Endothelial cell of umbilical vein (primary cell): Measurements from ENCODE around the gene LEMD1. TPM values are rescaled to one million over a fixed set of nuclear protein-coding genes. Genes with fewer than 3 reads are reported as not detected.

Experiments used
- BruUV-seq: library from RNA; stranded (reverse); fragments of 400-500 nt; replicated peaks from 2 replicates; lab custom pipeline; 2021; lab: Mats Ljungman, UMichigan
- CTCF ChIA-PET: fragments of 300-600, 350-600 bp; sonication (Branson Sonifier 250); formaldehyde crosslinking; loops from one replicate; lab custom pipeline; 2021; ENCODE audit warnings: antibody characterized with exemption, inconsistent platforms; lab: Charles Lee
- POLR2A ChIA-PET: fragments of 300-600, 350-600 bp; sonication (Branson Sonifier 250); formaldehyde crosslinking; loops from one replicate; lab custom pipeline; 2021; ENCODE audit warnings: antibody characterized with exemption, inconsistent platforms; lab: Charles Lee
- DNase-seq: peaks from one replicate; pipeline ENCODE4 v3.0.0-alpha.2; 2011; ENCODE audit warnings: low read depth, low spot score
- FAIRE-seq: peaks from 2 replicates; lab custom pipeline; 2011; peaks lifted over from hg19 to GRCh38; lab: Jason Lieb, UNC
- H2AFZ ChIP-seq: 2 replicates; pipeline ENCODE4 v1.6.0; 2012; ENCODE audit warnings: low read depth, low read length, control low read depth, inconsistent platforms
- H3K27ac ChIP-seq: 2 replicates; pipeline ENCODE4 v1.5.1; 2011; ENCODE audit warnings: low read depth, mild to moderate bottlenecking, control low read depth, low read length, moderate library complexity; ENCODE audit not compliant: insufficient read depth
- H3K27me3 ChIP-seq, 2 experiments: 2 replicates each; pipeline versions ENCODE4 v1.6.0 to v1.6.1; 2011; ENCODE audit warnings: low read length in 2 of 2, mixed read lengths in 1 of 2; ENCODE audit not compliant: control insufficient read depth in 2 of 2, insufficient read depth in 2 of 2
- H3K36me3 ChIP-seq, 2 experiments: 2 replicates in 1 of 2; 3 replicates in 1 of 2; pipeline ENCODE4 v1.5.1; 2011; ENCODE audit warnings: low read length in 2 of 2, mild to moderate bottlenecking in 1 of 2, moderate library complexity in 1 of 2; ENCODE audit not compliant: control insufficient read depth in 2 of 2, insufficient read depth in 2 of 2; ENCODE audit errors: extremely low read depth in 1 of 2
- H3K4me1 ChIP-seq: 3 replicates; pipeline ENCODE4 v1.5.1; 2011; ENCODE audit warnings: mild to moderate bottlenecking, low read length; ENCODE audit not compliant: control insufficient read depth, insufficient read depth; ENCODE audit errors: extremely low read depth
- H3K4me2 ChIP-seq: 2 replicates; pipeline ENCODE4 v1.6.1; 2011; ENCODE audit warnings: low read length, control low read depth, mixed read lengths; ENCODE audit not compliant: insufficient read depth
- H3K4me3 ChIP-seq, 3 experiments: fragments of 200-600 bp in 1 of 3; sonication (generic), shearing (Covaris generic) in 1 of 3; replicated peaks in 1 of 3; 2 replicates each; pipeline ENCODE4 v1.5.1; 2011 to 2016; ENCODE audit warnings: control low read depth in 3 of 3, low read length in 3 of 3, mild to moderate bottlenecking in 2 of 3, inconsistent platforms in 1 of 3, low read depth in 1 of 3, moderate library complexity in 1 of 3; ENCODE audit not compliant: insufficient read depth in 1 of 3
- H3K79me2 ChIP-seq: 2 replicates; pipeline ENCODE4 v1.6.0; 2012; ENCODE audit warnings: low read length, inconsistent platforms; ENCODE audit not compliant: control insufficient read depth, insufficient read depth
- H3K9ac ChIP-seq: replicated peaks from 2 replicates; pipeline ENCODE3; 2011; ENCODE audit warnings: low read length, control low read depth; ENCODE audit not compliant: insufficient read depth; ENCODE audit errors: extremely low read depth
- H3K9me1 ChIP-seq: replicated peaks from 3 replicates; pipeline ENCODE4 v1.6.0; 2011; ENCODE audit warnings: mild to moderate bottlenecking, low read length; ENCODE audit not compliant: control insufficient read depth, insufficient read depth; ENCODE audit errors: extremely low read depth
- H3K9me3 ChIP-seq: replicated peaks from 2 replicates; pipeline ENCODE4 v1.5.1; 2012; ENCODE audit warnings: low read length, inconsistent platforms; ENCODE audit not compliant: control insufficient read depth, insufficient read depth
- H4K20me1 ChIP-seq: replicated peaks from 2 replicates; pipeline ENCODE3; 2011; ENCODE audit warnings: mild to moderate bottlenecking, low read length; ENCODE audit not compliant: control insufficient read depth, insufficient read depth; ENCODE audit errors: extremely low read depth
- CTCF ChIP-seq, 2 donors: IDR thresholded peaks; 1 replicate in 1 of 2; 2 replicates in 1 of 2; pipeline ENCODE4 v1.5.1; 2011; ENCODE audit warnings: low read length in 2 of 2, mild to moderate bottlenecking in 2 of 2, moderate library complexity in 2 of 2, control low read depth in 1 of 2, inconsistent platforms in 1 of 2, low read depth in 1 of 2; ENCODE audit not compliant: insufficient read depth in 1 of 2; ENCODE audit errors: extremely low read depth in 1 of 2
- EZH2 ChIP-seq: IDR thresholded peaks from 2 replicates; pipeline ENCODE4 v1.6.1; 2012; ENCODE audit warnings: borderline replicate concordance, low read depth, mild to moderate bottlenecking, moderate library complexity, low read length, inconsistent platforms; ENCODE audit not compliant: severe bottlenecking
- FOS ChIP-seq: IDR thresholded peaks from 2 replicates; pipeline ENCODE4 v1.6.1; 2011; ENCODE audit warnings: mild to moderate bottlenecking, low read length, moderate library complexity, borderline replicate concordance; ENCODE audit not compliant: insufficient read depth
- GATA2 ChIP-seq: IDR thresholded peaks from 2 replicates; pipeline ENCODE4 v1.7.0; 2011; ENCODE audit warnings: low read depth, mild to moderate bottlenecking, moderate library complexity, mixed read lengths, low read length; ENCODE audit not compliant: insufficient read length, insufficient read depth
- JUN ChIP-seq: IDR thresholded peaks from 2 replicates; pipeline ENCODE4 v1.6.1; 2011; ENCODE audit warnings: borderline replicate concordance, low read depth; ENCODE audit not compliant: insufficient read length, insufficient read depth
- MYC ChIP-seq: IDR thresholded peaks from one replicate; pipeline ENCODE4 v1.6.1; 2011; ENCODE audit warnings: mild to moderate bottlenecking, low read depth, low read length
- POLR2A ChIP-seq: IDR thresholded peaks from 2 replicates; pipeline ENCODE4 v1.6.1; 2012; ENCODE audit warnings: low read depth, mild to moderate bottlenecking, control low read depth, low read length
- POLR2AphosphoS5 ChIP-seq: IDR thresholded peaks from 2 replicates; pipeline ENCODE4 v1.6.1; 2012; ENCODE audit warnings: low read depth, mild to moderate bottlenecking, control low read depth, low read length, moderate library complexity; ENCODE audit not compliant: insufficient read depth
- dilution Hi-C: fragments of 300-500 bp; cut with MboI; formaldehyde crosslinking; loops from one replicate; pipeline ENCODE4 v1.15.0; 2019; ENCODE audit warnings: low sequenced_read_pairs; ENCODE audit not compliant: extremely low pct_ligation_motif_present
- intact Hi-C: fragments of 100-400 bp; cut with micrococcal nuclease; formaldehyde crosslinking; loops from one replicate; pipeline ENCODE4 v1.10.0; 2022
- polyA plus RNA-seq, 4 experiments: library from polyadenylated mRNA; depleted of rRNA in 3 of 4; stranded (reverse) in 3 of 4; unstranded in 1 of 4; fragments of >200 nt; gene quantifications; 2 replicates each; pipeline versions ENCODE4 v1.2.1 to v1.2.3, GENCODE V29; 2011 to 2012; ENCODE audit warnings: missing spikeins in 1 of 4
- total RNA-seq: library from RNA; stranded (reverse); gene quantifications from 2 replicates; pipeline ENCODE4 v1.2.3, GENCODE V29; 2021
- TF ChIP-seq, protein P1 (sequence below): IDR thresholded peaks from 2 replicates; pipeline ENCODE4 v1.6.1; 2011; ENCODE audit not compliant: insufficient read depth, insufficient read length

Gene LEMD1
- total and polyA plus RNA-seq, 2 donors (not counting 3 experiments of a cell fraction or from before 2014, with no cell fraction given): not detected

GRCh38 chr1:205441318-205441633 lies 19.4 kb upstream of the LEMD1 start:
- dilution Hi-C loops: no loop called here
- no peaks in the 10 kb centered on the region for H3K9me3 ChIP-seq
- TF ChIP-seq CTCF (IDR thresholded peaks at IDR 0.05; ENCODE audit: extremely low read depth in 1 of 2, insufficient read depth in 1 of 2, low read depth in 1 of 2, low read length in 2 of 2) (no peak), POLR2A (no peak), POLR2AphosphoS5 (no peak), FOS (no peak), EZH2 (no peak), MYC (no peak), GATA2 (no peak), JUN (no peak)
- TF ChIP-seq, protein P1, sequence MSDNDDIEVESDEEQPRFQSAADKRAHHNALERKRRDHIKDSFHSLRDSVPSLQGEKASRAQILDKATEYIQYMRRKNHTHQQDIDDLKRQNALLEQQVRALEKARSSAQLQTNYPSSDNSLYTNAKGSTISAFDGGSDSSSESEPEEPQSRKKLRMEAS: no peak
- ChIA-PET POLR2A (no interaction called here), CTCF (interaction anchor here (0.9 to 2.5 kb wide), 6 partner anchors 10 to 87 kb away, joined by 3 to 12 read pairs (median 4); no protein-coding TSS in a partner anchor)
- peaks cover 2% of the 10 kb centered on the region for H3K4me1 ChIP-seq
- no peaks in the 10 kb centered on the region for H3K79me2 ChIP-seq
- intact Hi-C loops: no loop called here
- no peaks in the 10 kb centered on the region for H4K20me1 ChIP-seq
- DNase-seq (no peak), FAIRE-seq (no peak)
- no TSS peak for BruUV-seq
- no peak overlapping the region for H2AFZ ChIP-seq
- H3K27me3 ChIP-seq: peaks cover 18 to 19% of the 10 kb centered on the region in 2 experiments
- no peak overlapping the region for H3K27ac ChIP-seq
- no peaks in the 10 kb centered on the region for H3K9me1 ChIP-seq
- no peak overlapping the region for H3K9ac ChIP-seq
- no peak overlapping the region for H3K4me2 ChIP-seq
- H3K36me3 ChIP-seq: no peaks in the 10 kb centered on the region
- H3K4me3 ChIP-seq: no peak overlapping the region
